HCT116 (cell line): ENCODE data around the gene COQ10A. TPM values are rescaled to one million over a fixed set of nuclear protein-coding genes. Genes with fewer than 3 reads are reported as not detected.

Experiments
- ATAC-seq: fragments of 200-7000 bp; cut with Tn5 transposase; 2 replicates; pipeline ENCODE4 v1.9.1; 2020; ENCODE audit warnings: mild to moderate bottlenecking, moderate library complexity
- BruUV-seq: library from RNA; stranded (reverse); fragments of 400-500 nt; replicated peaks from 2 replicates; lab custom pipeline; 2021; lab: Mats Ljungman, UMichigan
- CTCF ChIA-PET: fragments of 300-600 bp; sonication (Branson Sonifier 250); formaldehyde crosslinking; loops from one replicate; lab custom pipeline; 2021; ENCODE audit warnings: antibody characterized with exemption; lab: Charles Lee
- POLR2A ChIA-PET: fragments of 300-600, 350-600 bp; sonication (Branson Sonifier 250); formaldehyde crosslinking; loops from one replicate; lab custom pipeline; 2021; ENCODE audit warnings: antibody characterized with exemption; lab: Charles Lee
- RAD21 ChIA-PET, 2 experiments: fragments of 300-600 bp; sonication (Branson Sonifier 250); formaldehyde crosslinking; loops; one replicate each; lab custom pipeline; 2023; ENCODE audit warnings: low total read pairs in 2 of 2; ENCODE audit not compliant: uncharacterized antibody in 2 of 2, unreplicated experiment in 2 of 2, low non-redundant PET in 1 of 2; lab: Charles Lee
- DNase-seq: peaks from one replicate; pipeline ENCODE4 v3.0.0-alpha.2; 2010; ENCODE audit warnings: low read depth, low spot score
- H2AFZ ChIP-seq: fragments of 200-600 bp; shearing (Covaris generic), sonication (generic); 2 replicates; pipeline ENCODE4 v1.6.1; 2017; ENCODE audit warnings: low read depth, mixed run types, mixed read lengths, antibody characterized with exemption, low read length; ENCODE audit not compliant: poor library complexity, severe bottlenecking
- H3K27ac ChIP-seq: 2 replicates; pipeline ENCODE4 v1.5.1; 2012; ENCODE audit warnings: low read depth, low read length
- H3K27me3 ChIP-seq: fragments of 200-600 bp; sonication (generic); 2 replicates; pipeline ENCODE4 v1.6.1; 2016; ENCODE audit warnings: mixed run types, low read length, mixed read lengths; ENCODE audit not compliant: insufficient read depth
- H3K36me3 ChIP-seq, 2 experiments: fragments of 200-500 bp in 1 of 2; fragments of 200-600 bp in 1 of 2; sonication (Bioruptor generic) in 1 of 2; sonication (generic) in 1 of 2; 2 replicates each; pipeline versions ENCODE4 v1.5.1 to v1.6.1; 2014 to 2016; ENCODE audit warnings: low read length in 2 of 2, inconsistent platforms in 1 of 2, mixed read lengths in 1 of 2, mixed run types in 1 of 2; ENCODE audit not compliant: insufficient read depth in 2 of 2, control insufficient read depth in 1 of 2
- H3K4me1 ChIP-seq, 2 experiments: fragments of 200-600 bp in 1 of 2; sonication (generic) in 1 of 2; 2 replicates each; pipeline versions ENCODE4 v1.5.1 to v1.6.1; 2012 to 2017; ENCODE audit warnings: low read length in 2 of 2, inconsistent platforms in 1 of 2, mild to moderate bottlenecking in 1 of 2, mixed read lengths in 1 of 2, mixed run types in 1 of 2, moderate library complexity in 1 of 2; ENCODE audit not compliant: insufficient read depth in 2 of 2, control insufficient read depth in 1 of 2
- H3K4me2 ChIP-seq: fragments of 200-600 bp; sonication (generic); 2 replicates; pipeline ENCODE4 v1.6.1; 2017; ENCODE audit warnings: mixed run types, low read length, mixed read lengths
- H3K4me3 ChIP-seq, 2 experiments: fragments of 200-600 bp in 1 of 2; sonication (generic) in 1 of 2; replicated peaks in 1 of 2; 2 replicates each; pipeline ENCODE4 v1.5.1; 2011 to 2016; ENCODE audit warnings: low read length in 2 of 2, control low read depth in 1 of 2, low read depth in 1 of 2, mild to moderate bottlenecking in 1 of 2, mixed read lengths in 1 of 2, mixed run types in 1 of 2
- H3K79me2 ChIP-seq: fragments of 200-600 bp; sonication (generic); 2 replicates; pipeline ENCODE4 v1.6.1; 2017; ENCODE audit warnings: mild to moderate bottlenecking, mixed run types, low read length, moderate library complexity, mixed read lengths; ENCODE audit not compliant: insufficient read depth
- H3K9ac ChIP-seq: fragments of 200-600 bp; sonication (generic); 2 replicates; pipeline ENCODE4 v1.6.1; 2016; ENCODE audit warnings: low read length, mixed read lengths
- H3K9me2 ChIP-seq: fragments of 200-600 bp; sonication (generic), shearing (Covaris generic); 2 replicates; pipeline ENCODE4 v1.6.1; 2017; ENCODE audit warnings: mixed run types, mild to moderate bottlenecking, moderate library complexity; ENCODE audit not compliant: insufficient read depth
- H3K9me3 ChIP-seq, 2 experiments: fragments of 200-500 bp in 1 of 2; fragments of 200-600 bp in 1 of 2; sonication (Bioruptor generic) in 1 of 2; sonication (generic) in 1 of 2; 2 replicates each; pipeline ENCODE4 v1.6.1; 2014 to 2017; ENCODE audit warnings: low read length in 2 of 2, mixed read lengths in 2 of 2, inconsistent platforms in 1 of 2, low read depth in 1 of 2, mild to moderate bottlenecking in 1 of 2, mixed run types in 1 of 2, moderate library complexity in 1 of 2; ENCODE audit not compliant: control insufficient read depth in 1 of 2, insufficient read depth in 1 of 2
- H4K20me1 ChIP-seq: fragments of 200-600 bp; sonication (generic), shearing (Covaris generic); 2 replicates; pipeline ENCODE4 v1.6.1; 2017; ENCODE audit warnings: mixed run types, mild to moderate bottlenecking, moderate library complexity; ENCODE audit not compliant: insufficient read depth
- ATF3 ChIP-seq: IDR thresholded peaks from 2 replicates; pipeline ENCODE4 v1.6.1; 2012
- CBX3 ChIP-seq: IDR thresholded peaks from 2 replicates; pipeline ENCODE4 v1.6.1; 2012; ENCODE audit warnings: low read depth
- CTCF ChIP-seq, 3 experiments: fragments of 200-600 bp in 1 of 3; sonication (generic) in 1 of 3; IDR thresholded peaks in 2 of 3; conservative IDR thresholded peaks in 1 of 3; 2 replicates each; pipeline ENCODE4 v1.5.1; 2012 to 2017; ENCODE audit warnings: low read depth in 2 of 3, low read length in 2 of 3, antibody characterized with exemption in 1 of 3, borderline replicate concordance in 1 of 3, control low read depth in 1 of 3, mild to moderate bottlenecking in 1 of 3, mixed read lengths in 1 of 3, mixed run types in 1 of 3, moderate library complexity in 1 of 3; ENCODE audit not compliant: insufficient read depth in 1 of 3
- EGR1 ChIP-seq: IDR thresholded peaks from 2 replicates; pipeline ENCODE4 v1.6.1; 2012; ENCODE audit warnings: low read depth
- ELF1 ChIP-seq: IDR thresholded peaks from 2 replicates; pipeline ENCODE4 v1.6.1; 2012; ENCODE audit warnings: low read depth, borderline replicate concordance
- EZH2 ChIP-seq: fragments of 200-600 bp; sonication (generic); IDR thresholded peaks from 2 replicates; pipeline ENCODE4 v1.6.1; 2017; ENCODE audit warnings: antibody characterized with exemption, mixed run types
- JUND ChIP-seq: IDR thresholded peaks from 2 replicates; pipeline ENCODE4 v1.6.1; 2012
- POLR2A ChIP-seq: IDR thresholded peaks from 2 replicates; pipeline ENCODE4 v1.7.0; 2011; ENCODE audit warnings: borderline replicate concordance; ENCODE audit not compliant: insufficient read depth, insufficient read length; ENCODE audit errors: extremely low read depth
- POLR2AphosphoS5 ChIP-seq: IDR thresholded peaks from 2 replicates; pipeline ENCODE4 v1.6.1; 2011; ENCODE audit warnings: mild to moderate bottlenecking, low read depth, low read length, moderate library complexity
- RAD21 ChIP-seq: IDR thresholded peaks from 2 replicates; pipeline ENCODE4 v1.6.1; 2012; ENCODE audit warnings: low read depth, mild to moderate bottlenecking
- REST ChIP-seq: IDR thresholded peaks from 2 replicates; pipeline ENCODE4 v1.6.1; 2012; ENCODE audit warnings: low read depth
- SIN3A ChIP-seq: IDR thresholded peaks from 2 replicates; pipeline ENCODE4 v1.6.1; 2012; ENCODE audit warnings: low read depth
- SP1 ChIP-seq: IDR thresholded peaks from 2 replicates; pipeline ENCODE4 v1.6.1; 2012; ENCODE audit warnings: low read depth
- TCF7L2 ChIP-seq: IDR thresholded peaks from 2 replicates; pipeline ENCODE4 v1.7.0; 2011; ENCODE audit warnings: borderline replicate concordance, inconsistent platforms; ENCODE audit not compliant: insufficient read depth, insufficient read length; ENCODE audit errors: extremely low read depth
- YY1 ChIP-seq: IDR thresholded peaks from 2 replicates; pipeline ENCODE4 v1.6.1; 2011; ENCODE audit warnings: low read length, low read depth, moderate library complexity, mild to moderate bottlenecking; ENCODE audit not compliant: insufficient replicate concordance; ENCODE audit errors: extremely low read depth
- ZBTB33 ChIP-seq: IDR thresholded peaks from 2 replicates; pipeline ENCODE4 v1.6.1; 2011; ENCODE audit warnings: mild to moderate bottlenecking, low read length, moderate library complexity; ENCODE audit not compliant: insufficient replicate concordance; ENCODE audit errors: extremely low read depth
- ZFX ChIP-seq: fragments of 450-650 bp; IDR thresholded peaks from 2 replicates; pipeline ENCODE4 v1.6.1; 2017
- ZNF274 ChIP-seq: fragments of 200-500 bp; sonication (Bioruptor generic); IDR thresholded peaks from 2 replicates; pipeline ENCODE4 v1.6.1; 2014; ENCODE audit warnings: mild to moderate bottlenecking, low read depth, low read length, inconsistent platforms
- intact Hi-C: fragments of 100-400 bp; cut with micrococcal nuclease; formaldehyde crosslinking; loops from 2 replicates; pipeline ENCODE4 v1.10.0; 2022
- total RNA-seq: library from RNA; stranded (reverse); gene quantifications from one replicate; pipeline ENCODE4 v1.2.1, GENCODE V29; 2021; ENCODE audit not compliant: unreplicated experiment

COQ10A gene
- total RNA-seq, 1 experiment from 2014 or later, result 11.7 TPM

GRCh38 chr12:56236985-56237384, 29.8 kb upstream of the COQ10A start:
- POLR2A ChIA-PET, result no interaction called here

More at GRCh38 chr12:56236985-56237384, 29.8 kb upstream of the COQ10A start:
- Histone ChIP-seq H2AFZ (no peak overlapping the region), H4K20me1 (no peaks in the 10 kb centered on the region), H3K27me3 (no peaks in the 10 kb centered on the region), H3K9me3 (no peaks in the 10 kb centered on the region), H3K36me3 (peaks cover 7 to 9% of the 10 kb centered on the region in 2 experiments; a peak in 3 of 4 replicates), H3K4me1 (peaks cover 0 to 6% of the 10 kb centered on the region in 2 experiments; a peak in 1 of 4 replicates), H3K4me3 (no peak overlapping the region), H3K4me2 (no peak overlapping the region), H3K27ac (no peak overlapping the region), H3K9me2 (no peaks in the 10 kb centered on the region), H3K79me2 (no peaks in the 10 kb centered on the region), H3K9ac (no peak overlapping the region)
- ATAC-seq (no peak), DNase-seq (no peak)
- RAD21 ChIA-PET, result no interaction called here
- CTCF ChIA-PET, result no interaction called here
- no TSS peak for BruUV-seq
- no peak for TF ChIP-seq TCF7L2
- TF ChIP-seq ZBTB33, result no peak
- no peak for TF ChIP-seq POLR2AphosphoS5
- TF ChIP-seq SP1, result no peak
- no peak for TF ChIP-seq ELF1
- no peak for TF ChIP-seq RAD21
- no peak for TF ChIP-seq CBX3
- TF ChIP-seq ZFX, result no peak
- TF ChIP-seq YY1, result no peak
- no peak for TF ChIP-seq REST
- TF ChIP-seq EGR1, result no peak
- no peak for TF ChIP-seq EZH2
- no peak for TF ChIP-seq ZNF274
- no peak for TF ChIP-seq CTCF (IDR thresholded peaks at IDR 0.05 in 2 of 3, conservative IDR thresholded peaks at IDR 0.05 in 1 of 3; ENCODE audit: borderline replicate concordance in 1 of 3, insufficient read depth in 1 of 3, low read depth in 2 of 3, low read length in 2 of 3)
- no peak for TF ChIP-seq ATF3
- TF ChIP-seq SIN3A, result no peak
- TF ChIP-seq JUND, result no peak
- no peak for TF ChIP-seq POLR2A
- intact Hi-C loops, result no loop called here
